ENCODE measurements around the gene CUBN.

- TF ChIP-seq RFX1 (IDR thresholded peaks at IDR 0.05) (0 out of 2 replicates have a peak, but pooled peaks have one; percentile 41), ZNF280D (CRISPR knock-in tag; IDR thresholded peaks at IDR 0.05) (no peak), PRDM15 (CRISPR knock-in tag; IDR thresholded peaks at IDR 0.05) (no peak), ZNF576 (CRISPR knock-in tag; IDR thresholded peaks at IDR 0.05) (no peak), ZBTB8A (CRISPR knock-in tag; IDR thresholded peaks at IDR 0.05; ENCODE audit: borderline replicate concordance, low read depth) (no peak), MEIS2 (CRISPR knock-in tag; IDR thresholded peaks at IDR 0.05) (no peak), POLR2AphosphoS5 (IDR thresholded peaks at IDR 0.05; ENCODE audit: low read depth, low read length) (no peak), FOXK2 (IDR thresholded peaks at IDR 0.05) (no peak), ZNF674 (CRISPR knock-in tag; IDR thresholded peaks at IDR 0.05; ENCODE audit: low read depth) (no peak), PAX8 (CRISPR knock-in tag; IDR thresholded peaks at IDR 0.05; ENCODE audit: borderline replicate concordance) (no peak), TBX2 (CRISPR knock-in tag; IDR thresholded peaks at IDR 0.05; ENCODE audit: borderline replicate concordance) (no peak), PBX3 (CRISPR knock-in tag; IDR thresholded peaks at IDR 0.05; ENCODE audit: borderline replicate concordance) (no peak), SYNCRIP (IDR thresholded peaks at IDR 0.05; ENCODE audit: insufficient read depth, low read depth, low read length) (no peak), NR1H2 (CRISPR knock-in tag; IDR thresholded peaks at IDR 0.05; ENCODE audit: borderline replicate concordance, low read depth) (no peak)
Measured at GRCh38 chr10:16995867-16996529, 133.6 kb downstream of the CUBN start.
